Loucy (cell line): ENCODE results near the gene SFT2D3.

ENCODE experiments used
- H2AFZ ChIP-seq: fragments of 200-600 bp; sonication (generic); 2 replicates; pipeline ENCODE4 v1.6.0; 2016; ENCODE audit warnings: antibody characterized with exemption, mild to moderate bottlenecking, low read length, moderate library complexity
- H3F3A ChIP-seq: fragments of 200-600 bp; 2 replicates; pipeline ENCODE4 v1.6.0; 2016; ENCODE audit warnings: antibody characterized with exemption, low read depth, mild to moderate bottlenecking
- H3K27me3 ChIP-seq: fragments of 200-600 bp; sonication (generic); 2 replicates; pipeline ENCODE4 v1.6.1; 2014; ENCODE audit warnings: low read length, mild to moderate bottlenecking; ENCODE audit not compliant: insufficient read depth, poor library complexity, severe bottlenecking
- H3K36me3 ChIP-seq: fragments of 200-600 bp; sonication (generic); 2 replicates; pipeline ENCODE4 v1.6.1; 2016; ENCODE audit warnings: low read length; ENCODE audit not compliant: insufficient read depth
- H3K4me1 ChIP-seq: fragments of 200-600 bp; sonication (generic); 2 replicates; pipeline ENCODE4 v1.5.1; 2014; ENCODE audit warnings: low read length, mild to moderate bottlenecking; ENCODE audit not compliant: insufficient read depth, poor library complexity, severe bottlenecking
- H3K4me2 ChIP-seq: fragments of 200-600 bp; sonication (generic); 2 replicates; pipeline ENCODE4 v1.6.0; 2014; ENCODE audit warnings: antibody characterized with exemption, low read length, low read depth, mild to moderate bottlenecking; ENCODE audit not compliant: poor library complexity, severe bottlenecking
- H3K4me3 ChIP-seq: fragments of 200-600 bp; sonication (generic); 2 replicates; pipeline ENCODE4 v1.5.1; 2014; ENCODE audit warnings: low read length, mild to moderate bottlenecking, mixed read lengths; ENCODE audit not compliant: poor library complexity, severe bottlenecking
- H3K79me2 ChIP-seq: fragments of 200-600 bp; sonication (generic); 2 replicates; pipeline ENCODE4 v1.6.1; 2014; ENCODE audit warnings: low read length; ENCODE audit not compliant: insufficient read depth
- H3K9ac ChIP-seq: fragments of 200-600 bp; sonication (generic); 2 replicates; pipeline ENCODE4 v1.6.0; 2014; ENCODE audit warnings: mild to moderate bottlenecking, low read depth, low read length, moderate library complexity; ENCODE audit not compliant: poor library complexity, severe bottlenecking
- H3K9me2 ChIP-seq: fragments of 200-600 bp; sonication (generic); replicated peaks from 2 replicates; pipeline ENCODE4 v1.6.1; 2016; ENCODE audit warnings: low read depth, low read length, mixed read lengths
- H3K9me3 ChIP-seq: fragments of 200-600 bp; sonication (generic); 2 replicates; pipeline ENCODE4 v1.6.1; 2014; ENCODE audit warnings: mild to moderate bottlenecking, antibody characterized with exemption, low read length, low read depth; ENCODE audit not compliant: insufficient read depth
- H4K20me1 ChIP-seq: fragments of 200-600 bp; sonication (generic); 2 replicates; pipeline ENCODE4 v1.6.0; 2014; ENCODE audit warnings: antibody characterized with exemption, low read length, mild to moderate bottlenecking; ENCODE audit not compliant: insufficient read depth, poor library complexity, severe bottlenecking
- EZH2phosphoT487 ChIP-seq: fragments of 200-600 bp; IDR thresholded peaks from 2 replicates; pipeline ENCODE4 v1.6.1; 2018; ENCODE audit warnings: antibody characterized with exemption, mild to moderate bottlenecking, moderate library complexity, borderline replicate concordance
- TF ChIP-seq, protein P1 (sequence below): fragments of 200-600 bp; sonication (generic); conservative IDR thresholded peaks from 2 replicates; pipeline ENCODE4 v1.5.1; 2014; ENCODE audit warnings: mild to moderate bottlenecking, antibody characterized with exemption, low read length

SFT2D3 gene

DNA sequence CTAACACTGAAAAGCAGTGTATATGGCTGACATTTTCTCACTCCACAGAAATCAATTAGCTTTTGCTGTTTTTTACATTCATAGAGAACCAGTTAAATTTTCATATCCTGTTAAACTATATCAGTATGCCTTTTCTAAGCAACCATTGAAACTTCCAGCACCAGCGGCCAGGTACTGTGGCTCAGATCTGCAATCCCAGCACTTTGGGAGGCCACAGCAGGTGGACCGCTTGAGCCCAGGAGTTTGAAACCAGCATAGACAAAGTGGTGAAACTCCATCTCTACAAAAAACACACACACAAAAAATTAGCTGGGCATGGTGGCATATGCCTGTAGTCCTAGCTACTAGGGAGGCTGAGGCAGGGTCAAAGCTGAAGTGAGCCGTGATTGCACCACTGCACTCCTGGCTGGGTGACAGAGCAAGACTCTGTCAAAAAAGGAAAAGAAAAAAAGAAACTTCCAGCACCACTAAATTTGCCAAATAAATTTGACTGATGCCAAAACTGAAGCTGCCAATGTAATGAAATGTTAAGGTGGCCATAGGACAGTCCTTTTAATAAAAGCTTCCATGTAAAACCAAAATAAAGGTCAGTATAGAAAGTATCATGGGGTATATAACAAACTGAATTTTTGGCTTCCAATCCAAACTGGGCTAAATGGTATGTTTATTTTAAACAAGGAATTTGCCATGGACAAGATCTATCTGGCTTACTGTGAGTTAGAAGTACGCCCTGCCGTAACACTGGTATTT is 3.5 kb downstream of the SFT2D3 start:
- Histone ChIP-seq H3K4me2 (peak overlapping the region; percentile 96), H3K9ac (no peak overlapping the region), H4K20me1 (peaks cover 26% of the 10 kb centered on the region), H3K79me2 (peaks cover 26% of the 10 kb centered on the region), H3K4me1 (peaks cover 30% of the 10 kb centered on the region), H3K4me3 (no peak overlapping the region), H3K36me3 (peaks cover 23% of the 10 kb centered on the region; the same call in 1 of the 2 replicates), H3K27me3 (no peaks in the 10 kb centered on the region), H2AFZ (no peak overlapping the region), H3K9me3 (no peaks in the 10 kb centered on the region), H3F3A (peaks cover 3% of the 10 kb centered on the region; the same call in 1 of the 2 replicates), H3K9me2 (no peaks in the 10 kb centered on the region)
- TF ChIP-seq, protein P1, sequence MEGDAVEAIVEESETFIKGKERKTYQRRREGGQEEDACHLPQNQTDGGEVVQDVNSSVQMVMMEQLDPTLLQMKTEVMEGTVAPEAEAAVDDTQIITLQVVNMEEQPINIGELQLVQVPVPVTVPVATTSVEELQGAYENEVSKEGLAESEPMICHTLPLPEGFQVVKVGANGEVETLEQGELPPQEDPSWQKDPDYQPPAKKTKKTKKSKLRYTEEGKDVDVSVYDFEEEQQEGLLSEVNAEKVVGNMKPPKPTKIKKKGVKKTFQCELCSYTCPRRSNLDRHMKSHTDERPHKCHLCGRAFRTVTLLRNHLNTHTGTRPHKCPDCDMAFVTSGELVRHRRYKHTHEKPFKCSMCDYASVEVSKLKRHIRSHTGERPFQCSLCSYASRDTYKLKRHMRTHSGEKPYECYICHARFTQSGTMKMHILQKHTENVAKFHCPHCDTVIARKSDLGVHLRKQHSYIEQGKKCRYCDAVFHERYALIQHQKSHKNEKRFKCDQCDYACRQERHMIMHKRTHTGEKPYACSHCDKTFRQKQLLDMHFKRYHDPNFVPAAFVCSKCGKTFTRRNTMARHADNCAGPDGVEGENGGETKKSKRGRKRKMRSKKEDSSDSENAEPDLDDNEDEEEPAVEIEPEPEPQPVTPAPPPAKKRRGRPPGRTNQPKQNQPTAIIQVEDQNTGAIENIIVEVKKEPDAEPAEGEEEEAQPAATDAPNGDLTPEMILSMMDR = no peak
- TF ChIP-seq EZH2phosphoT487 = no peak

DNA sequence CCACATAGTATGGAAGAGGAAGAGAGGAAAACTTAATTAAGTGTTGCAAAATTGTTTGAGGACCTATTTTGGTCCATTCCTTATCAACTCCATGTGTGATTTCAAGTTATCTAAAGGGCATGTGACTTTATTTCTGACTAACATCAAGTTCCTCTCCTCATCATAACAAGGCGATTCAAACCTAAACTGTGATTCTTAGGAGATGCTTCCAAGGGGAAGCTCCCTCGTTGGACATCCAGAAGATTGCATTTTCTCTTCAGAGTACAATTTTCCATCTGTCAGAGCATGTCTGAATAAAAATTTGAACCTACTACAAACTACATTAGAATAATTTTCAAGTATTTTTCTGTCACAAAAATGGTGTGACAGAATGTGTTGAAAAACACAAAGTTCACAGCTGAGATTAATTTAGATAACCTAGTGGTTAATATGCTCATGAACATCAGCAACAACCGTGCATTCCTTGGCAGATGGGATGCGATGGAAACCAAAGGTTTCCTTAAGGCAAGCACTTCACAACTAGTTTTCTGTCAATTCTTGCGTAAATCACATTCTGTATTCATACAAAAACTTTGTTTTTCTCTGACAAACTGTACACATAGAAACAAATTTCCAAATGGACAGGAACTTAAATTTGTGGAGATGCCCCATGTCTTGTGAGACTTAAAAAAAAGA is 4.2 kb downstream of the SFT2D3 start:
- H2AFZ ChIP-seq = no peak overlapping the region
- H3K36me3 ChIP-seq = peaks cover 23% of the 10 kb centered on the region; the same call in 1 of the 2 replicates
- H3K4me3 ChIP-seq = no peak overlapping the region
- peaks cover 26% of the 10 kb centered on the region for H4K20me1 ChIP-seq
- peaks cover 27% of the 10 kb centered on the region for H3K4me1 ChIP-seq
- H3K9ac ChIP-seq = no peak overlapping the region
- H3K27me3 ChIP-seq = no peaks in the 10 kb centered on the region
- TF ChIP-seq, protein P1 = no peak
- TF ChIP-seq EZH2phosphoT487 = no peak
- no peak overlapping the region for H3K4me2 ChIP-seq
- H3F3A ChIP-seq = peaks cover 3% of the 10 kb centered on the region; the same call in 1 of the 2 replicates
- no peaks in the 10 kb centered on the region for H3K9me3 ChIP-seq
- H3K79me2 ChIP-seq = peaks cover 26% of the 10 kb centered on the region
- no peaks in the 10 kb centered on the region for H3K9me2 ChIP-seq

DNA sequence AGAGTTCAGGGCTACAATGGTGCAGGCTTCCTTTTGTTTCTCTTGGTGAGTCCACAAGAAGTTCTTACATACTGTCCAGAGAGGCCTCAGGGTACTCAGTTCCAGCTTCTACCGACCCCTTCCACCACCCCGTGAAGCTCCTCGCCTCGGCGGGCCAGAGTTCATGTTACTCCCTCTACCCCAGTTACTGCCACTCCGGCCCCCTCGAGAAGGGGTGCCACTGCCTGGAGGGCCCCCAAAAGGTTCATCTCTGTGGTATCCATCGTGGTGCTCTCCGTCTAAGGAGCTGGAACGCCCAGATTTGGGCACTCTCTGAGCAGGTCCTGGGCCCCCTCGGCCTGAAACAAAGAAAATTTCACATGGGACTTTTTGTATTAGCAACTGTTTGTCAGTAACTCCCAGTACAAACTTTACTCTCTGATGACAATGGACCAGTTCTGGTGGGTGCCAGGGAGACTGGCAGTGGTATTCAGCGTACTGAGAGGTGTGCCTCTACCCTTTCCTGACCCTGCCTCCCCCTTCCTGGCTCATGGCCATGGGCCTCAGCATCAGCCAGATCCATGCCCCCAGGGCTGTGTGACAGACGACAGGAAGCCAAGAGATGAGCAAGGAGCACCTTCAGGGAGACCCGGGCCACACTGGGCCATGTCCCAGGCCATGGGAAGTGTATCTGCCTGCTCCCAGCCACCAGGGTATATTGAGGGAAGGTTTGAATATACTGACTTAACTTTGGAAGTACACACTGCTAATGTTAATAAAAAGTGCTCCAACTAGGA is 5.1 kb downstream of the SFT2D3 start:
- no peak for TF ChIP-seq EZH2phosphoT487
- TF ChIP-seq, protein P1 = no peak
- H3K36me3 ChIP-seq = peaks cover 23% of the 10 kb centered on the region; the same call in 1 of the 2 replicates

More for the DNA sequence above, 5.1 kb downstream of the SFT2D3 start:
- Histone ChIP-seq H3K79me2 (peaks cover 26% of the 10 kb centered on the region), H3K4me3 (no peak overlapping the region), H3K4me1 (peaks cover 25% of the 10 kb centered on the region), H3K4me2 (no peak overlapping the region), H3K9me3 (no peaks in the 10 kb centered on the region), H3K27me3 (no peaks in the 10 kb centered on the region), H3F3A (peaks cover 3% of the 10 kb centered on the region; the same call in 1 of the 2 replicates), H3K9me2 (no peaks in the 10 kb centered on the region), H4K20me1 (peaks cover 26% of the 10 kb centered on the region), H2AFZ (no peak overlapping the region), H3K9ac (no peak overlapping the region)
